Muscle of leg (tissue), 11 donors: ENCODE results near the gene RAB8B. TPM values are rescaled to one million over a fixed set of nuclear protein-coding genes. Genes with fewer than 3 reads are reported as not detected.
"Not testable (repeated sequence)": the region's sequence is repeated elsewhere in the genome, so short reads cannot be mapped to it uniquely, and the experiment has no call there.

Source experiments
- DNase-seq: peaks from one replicate; pipeline ENCODE4 v3.0.0; 2013
- H3K27ac ChIP-seq: one replicate; pipeline ENCODE4 v1.5.1; 2013; ENCODE audit warnings: mild to moderate bottlenecking, low read length, control low read depth
- H3K27me3 ChIP-seq: one replicate; pipeline ENCODE4 v1.6.1; 2013; ENCODE audit warnings: low read length; ENCODE audit not compliant: control insufficient read depth, insufficient read depth
- H3K36me3 ChIP-seq: one replicate; pipeline ENCODE4 v1.6.1; 2013; ENCODE audit warnings: low read length; ENCODE audit not compliant: control insufficient read depth, insufficient read depth
- H3K4me1 ChIP-seq: one replicate; pipeline ENCODE4 v1.6.1; 2013; ENCODE audit warnings: low read length; ENCODE audit not compliant: control insufficient read depth, insufficient read depth
- H3K4me3 ChIP-seq: one replicate; pipeline ENCODE4 v1.5.1; 2013; ENCODE audit warnings: low read length, control low read depth
- H3K9me3 ChIP-seq: replicated peaks from 2 replicates; pipeline ENCODE4 v1.6.1; 2013; ENCODE audit warnings: low read depth, low read length; ENCODE audit not compliant: control insufficient read depth
- WGBS: methylation state at CpG from one replicate; pipeline ENCODE4 v1.1.5; 2013; ENCODE audit warnings: missing lambda C conversion rate; ENCODE audit not compliant: insufficient coverage; 5-methylcytosine and 5-hydroxymethylcytosine counted together
- polyA plus RNA-seq, 8 donors: library from polyadenylated mRNA; unstranded; fragments of 120-200 nt; gene quantifications; one replicate each; pipeline versions ENCODE4 v1.2.1 to v1.2.3, GENCODE V29; 2013; ENCODE audit warnings: inconsistent platforms in 1 of 8, low replicate concordance in 1 of 8; ENCODE audit not compliant: insufficient read length in 8 of 8, insufficient read depth in 1 of 8
- total RNA-seq: library from RNA; stranded (reverse); fragments of 120-200 nt; gene quantifications from one replicate; pipeline ENCODE4 v1.2.4, GENCODE V29; 2013

The RAB8B gene
- total and polyA plus RNA-seq, 9 donors, result 13.2 to 24.7 (median 19.0) TPM

- Histone ChIP-seq H3K4me3 (no peak overlapping the region), H3K9me3 (no peaks in the 10 kb centered on the region), H3K4me1 (no peaks in the 10 kb centered on the region), H3K27me3 (no peaks in the 10 kb centered on the region), H3K36me3 (no peaks in the 10 kb centered on the region), H3K27ac (no peak overlapping the region)
- no peak for DNase-seq
- WGBS, result 59% methylated on average over 3 of the region's 5 CpGs
Measured at GRCh38 chr15:63202861-63203260, 13.5 kb downstream of the RAB8B start.

GRCh38 chr15:63203451-63204090 lies 14.2 kb downstream of the RAB8B start:
- Histone ChIP-seq H3K4me3 (no peak overlapping the region), H3K9me3 (no peaks in the 10 kb centered on the region), H3K4me1 (no peaks in the 10 kb centered on the region), H3K27ac (no peak overlapping the region), H3K27me3 (no peaks in the 10 kb centered on the region), H3K36me3 (no peaks in the 10 kb centered on the region)
- no peak for DNase-seq
- WGBS, result 73% methylated on average over 2 of the region's 9 CpGs

- H3K36me3 ChIP-seq, result no peaks in the 10 kb centered on the region
- H3K27ac ChIP-seq, result no peak overlapping the region
- no peaks in the 10 kb centered on the region for H3K9me3 ChIP-seq
- DNase-seq, result no peak
- no peaks in the 10 kb centered on the region for H3K27me3 ChIP-seq
- H3K4me1 ChIP-seq, result peaks cover 2% of the 10 kb centered on the region
- no CpG with 5 or more reads among the region's 2 CpGs for WGBS
- no peak overlapping the region for H3K4me3 ChIP-seq
Measured at GRCh38 chr15:63206079-63206478, 16.7 kb downstream of the RAB8B start.

GRCh38 chr15:63208824-63209223 lies 19.4 kb downstream of the RAB8B start:
- not testable (repeated sequence) for DNase-seq, H3K27me3 ChIP-seq, H3K4me3 ChIP-seq, H3K36me3 ChIP-seq, H3K9me3 ChIP-seq, H3K27ac ChIP-seq, H3K4me1 ChIP-seq
- WGBS, result 100% methylated on average over 8 of the region's 12 CpGs

- Histone ChIP-seq H3K27me3 (no peaks in the 10 kb centered on the region), H3K27ac (peak overlapping the region; percentile 43), H3K36me3 (no peaks in the 10 kb centered on the region), H3K4me1 (peaks cover 2% of the 10 kb centered on the region), H3K9me3 (no peaks in the 10 kb centered on the region), H3K4me3 (no peak overlapping the region)
- WGBS, result 72% methylated on average over 3 of the region's 5 CpGs
- DNase-seq, result no peak
Measured at GRCh38 chr15:63210151-63211091, 21.0 kb downstream of the RAB8B start.

GRCh38 chr15:63211092-63211490 lies 21.7 kb downstream of the RAB8B start:
- WGBS, result no CpG with 5 or more reads among the region's 3 CpGs
- Histone ChIP-seq H3K4me1 (peaks cover 2% of the 10 kb centered on the region), H3K36me3 (no peaks in the 10 kb centered on the region), H3K27me3 (no peaks in the 10 kb centered on the region), H3K4me3 (no peak overlapping the region), H3K27ac (peak overlapping the region; percentile 43), H3K9me3 (no peaks in the 10 kb centered on the region)
- DNase-seq, result peak; percentile 69

- Histone ChIP-seq H3K27ac (no peak overlapping the region), H3K27me3 (no peaks in the 10 kb centered on the region), H3K4me3 (no peak overlapping the region), H3K4me1 (peaks cover 2% of the 10 kb centered on the region), H3K9me3 (no peaks in the 10 kb centered on the region), H3K36me3 (no peaks in the 10 kb centered on the region)
- WGBS, result no CpG with 5 or more reads among the region's 2 CpGs
- no peak for DNase-seq
Measured at GRCh38 chr15:63211549-63211948, 22.1 kb downstream of the RAB8B start.

GRCh38 chr15:63212050-63213004 lies 22.9 kb downstream of the RAB8B start:
- 70% methylated on average over 2 of the region's 10 CpGs for WGBS
- Histone ChIP-seq H3K4me3 (no peak overlapping the region), H3K27ac (peak overlapping the region; percentile 71), H3K9me3 (no peaks in the 10 kb centered on the region), H3K4me1 (peaks cover 2% of the 10 kb centered on the region), H3K36me3 (no peaks in the 10 kb centered on the region), H3K27me3 (no peaks in the 10 kb centered on the region)
- DNase-seq, result peak; percentile 93

- no peaks in the 10 kb centered on the region for H3K9me3 ChIP-seq
- no peaks in the 10 kb centered on the region for H3K4me1 ChIP-seq
- no peaks in the 10 kb centered on the region for H3K36me3 ChIP-seq
- no peak overlapping the region for H3K4me3 ChIP-seq
- no CpG with 5 or more reads among the region's 5 CpGs for WGBS
- DNase-seq, result peak; percentile 46
- no peaks in the 10 kb centered on the region for H3K27me3 ChIP-seq
- no peak overlapping the region for H3K27ac ChIP-seq
Measured at GRCh38 chr15:63218100-63218808, 28.8 kb downstream of the RAB8B start.
